Mesothelial cell of epicardium (in vitro differentiated cells): ENCODE measurements around the gene NTRK1. TPM values are rescaled to one million over a fixed set of nuclear protein-coding genes. Genes with fewer than 3 reads are reported as not detected.

ENCODE experiments used
- DNase-seq, 2 experiments: peaks; one replicate each; pipeline ENCODE4 v3.0.0; 2021; ENCODE audit warnings: low spot score in 2 of 2; ENCODE audit not compliant: unreplicated experiment in 2 of 2
- H3K27ac Mint-ChIP-seq: 2 replicates; pipeline ENCODE4 v1.8.0; 2021; ENCODE audit warnings: mixed read lengths
- H3K27me3 Mint-ChIP-seq: 2 replicates; pipeline ENCODE4 v1.8.0; 2021; ENCODE audit warnings: low read depth, mixed read lengths
- H3K36me3 Mint-ChIP-seq: 2 replicates; pipeline ENCODE4 v1.8.0; 2021; ENCODE audit warnings: mixed read lengths
- H3K4me1 Mint-ChIP-seq: 2 replicates; pipeline ENCODE4 v1.8.0; 2021; ENCODE audit warnings: mixed read lengths
- H3K4me3 Mint-ChIP-seq: 2 replicates; pipeline ENCODE4 v1.8.0; 2021; ENCODE audit warnings: mild to moderate bottlenecking, moderate library complexity, mixed read lengths
- H3K9me3 Mint-ChIP-seq: 2 replicates; pipeline ENCODE4 v1.8.0; 2021; ENCODE audit warnings: mixed read lengths
- total RNA-seq: library from RNA; stranded (reverse); gene quantifications from 3 replicates; pipeline ENCODE4 v1.2.1, GENCODE V29; 2021
- TF ChIP-seq, protein P1 (sequence below): fragments of 200-600 bp; sonication (generic); IDR thresholded peaks from one replicate; pipeline ENCODE4 v1.5.0; 2021; ENCODE audit warnings: antibody characterized with exemption; ENCODE audit not compliant: unreplicated experiment

NTRK1 gene
- total RNA-seq, 1 donor from 2014 or later = 1.2 TPM

DNA sequence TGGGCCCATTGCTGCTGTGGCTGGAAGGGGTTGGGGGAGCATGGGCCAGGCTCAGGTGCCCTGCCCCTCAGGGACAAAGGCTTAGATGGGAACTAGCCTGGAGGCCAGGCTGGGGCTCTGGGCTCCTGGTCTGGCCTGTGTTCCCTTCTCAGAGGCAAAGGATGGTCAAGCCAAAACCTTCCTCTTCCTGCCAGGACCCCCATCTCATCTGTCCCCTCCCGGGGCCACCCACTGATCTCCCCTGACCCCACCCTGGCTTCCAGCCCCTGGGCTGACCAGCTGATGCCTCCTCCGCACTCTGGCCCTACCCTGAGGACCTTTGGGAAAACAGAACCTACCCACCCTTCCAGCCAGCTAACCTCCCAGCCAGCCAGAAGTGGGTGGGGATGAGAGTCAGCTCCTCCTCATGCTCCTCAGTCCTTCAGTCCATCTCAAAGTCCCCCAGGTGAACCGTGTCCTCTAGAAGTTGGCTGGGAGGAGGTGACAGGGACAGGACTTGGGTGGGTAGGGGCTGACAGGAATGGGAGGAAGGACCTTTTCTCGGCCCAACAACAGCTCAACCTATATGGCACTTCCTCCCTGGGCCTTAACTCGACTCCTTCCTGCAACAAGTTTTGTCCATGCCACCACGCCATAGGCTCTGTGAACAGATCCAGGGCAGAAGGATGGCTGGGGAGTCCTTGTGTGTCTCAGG is 40.4 kb downstream of the NTRK1 start:
- no peak for DNase-seq
- peak overlapping the region; percentile 7 for H3K27ac Mint-ChIP-seq

DNA sequence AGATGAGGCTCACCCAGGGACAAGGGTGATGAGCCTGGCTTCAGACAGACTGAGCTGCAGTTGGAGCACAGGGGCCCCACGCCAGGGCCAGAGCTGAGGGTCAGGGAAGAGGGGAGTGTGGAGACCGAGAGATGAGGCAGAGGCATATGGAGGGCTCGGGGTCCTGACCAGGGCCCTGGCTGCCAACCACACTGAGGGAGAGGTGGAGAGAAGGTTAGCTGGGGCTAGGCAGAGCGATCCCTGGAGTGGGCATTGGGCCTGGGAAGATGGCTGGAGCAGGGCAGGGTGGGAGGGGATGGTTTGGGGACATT is 40.9 kb downstream of the NTRK1 start:
- TF ChIP-seq, protein P1, sequence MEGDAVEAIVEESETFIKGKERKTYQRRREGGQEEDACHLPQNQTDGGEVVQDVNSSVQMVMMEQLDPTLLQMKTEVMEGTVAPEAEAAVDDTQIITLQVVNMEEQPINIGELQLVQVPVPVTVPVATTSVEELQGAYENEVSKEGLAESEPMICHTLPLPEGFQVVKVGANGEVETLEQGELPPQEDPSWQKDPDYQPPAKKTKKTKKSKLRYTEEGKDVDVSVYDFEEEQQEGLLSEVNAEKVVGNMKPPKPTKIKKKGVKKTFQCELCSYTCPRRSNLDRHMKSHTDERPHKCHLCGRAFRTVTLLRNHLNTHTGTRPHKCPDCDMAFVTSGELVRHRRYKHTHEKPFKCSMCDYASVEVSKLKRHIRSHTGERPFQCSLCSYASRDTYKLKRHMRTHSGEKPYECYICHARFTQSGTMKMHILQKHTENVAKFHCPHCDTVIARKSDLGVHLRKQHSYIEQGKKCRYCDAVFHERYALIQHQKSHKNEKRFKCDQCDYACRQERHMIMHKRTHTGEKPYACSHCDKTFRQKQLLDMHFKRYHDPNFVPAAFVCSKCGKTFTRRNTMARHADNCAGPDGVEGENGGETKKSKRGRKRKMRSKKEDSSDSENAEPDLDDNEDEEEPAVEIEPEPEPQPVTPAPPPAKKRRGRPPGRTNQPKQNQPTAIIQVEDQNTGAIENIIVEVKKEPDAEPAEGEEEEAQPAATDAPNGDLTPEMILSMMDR = no peak
- Mint-ChIP-seq H3K27me3 (no peaks in the 10 kb centered on the region), H3K4me3 (no peak overlapping the region), H3K4me1 (peaks cover 30% of the 10 kb centered on the region), H3K27ac (peak overlapping the region; percentile 7), H3K9me3 (no peaks in the 10 kb centered on the region), H3K36me3 (no peaks in the 10 kb centered on the region)
- no peak for DNase-seq

More for the DNA sequence above, 40.4 kb downstream of the NTRK1 start:
- Mint-ChIP-seq H3K9me3 (no peaks in the 10 kb centered on the region), H3K4me3 (no peak overlapping the region), H3K27me3 (no peaks in the 10 kb centered on the region), H3K4me1 (peaks cover 35% of the 10 kb centered on the region), H3K36me3 (no peaks in the 10 kb centered on the region)
- TF ChIP-seq, protein P1 = no peak

GRCh38 chr1:156901966-156902915 is 41.6 kb downstream of the NTRK1 start:
- Mint-ChIP-seq H3K4me1 (peaks cover 23% of the 10 kb centered on the region), H3K27me3 (no peaks in the 10 kb centered on the region), H3K4me3 (no peak overlapping the region), H3K9me3 (no peaks in the 10 kb centered on the region), H3K36me3 (no peaks in the 10 kb centered on the region), H3K27ac (peak overlapping the region; percentile 34)
- TF ChIP-seq, protein P1 = no peak
- DNase-seq = no peak

DNA sequence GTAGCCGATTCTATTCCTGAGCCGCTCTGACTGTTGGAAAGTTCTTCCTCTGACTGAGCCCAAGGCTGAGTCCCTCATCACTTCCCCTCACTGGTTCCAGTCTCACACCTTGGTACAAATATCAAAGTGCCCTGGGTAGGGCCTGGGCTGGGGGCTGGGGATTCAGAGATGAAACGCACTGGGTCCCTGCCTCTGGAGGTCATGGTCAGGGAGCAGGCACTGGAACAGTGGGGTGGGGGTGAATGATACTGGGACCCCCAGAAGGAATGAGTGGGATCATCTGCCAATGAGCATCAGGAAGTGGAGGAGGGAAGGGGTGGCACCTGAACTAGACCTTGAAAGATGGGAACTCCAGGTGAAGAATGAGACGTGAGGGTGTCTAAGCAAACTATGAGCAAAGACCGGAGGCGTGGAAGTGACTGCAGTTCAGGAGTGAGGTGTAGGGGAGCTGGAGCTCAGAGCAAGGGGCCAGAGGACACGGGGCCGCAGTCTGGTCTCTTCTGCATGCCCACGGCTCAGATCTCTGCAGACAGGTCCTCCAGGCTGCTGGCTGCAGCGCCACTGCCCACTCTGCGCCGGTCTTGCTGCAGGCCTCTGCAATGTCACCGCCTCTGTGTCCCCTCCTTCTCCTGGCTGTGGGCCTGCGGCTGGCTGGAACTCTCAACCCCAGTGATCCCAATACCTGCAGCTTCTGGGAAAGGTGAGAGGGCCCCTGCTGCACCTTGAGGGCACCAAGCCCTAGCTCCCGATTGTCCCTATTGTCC is 42.8 kb downstream of the NTRK1 start:
- peaks cover 15% of the 10 kb centered on the region for H3K4me1 Mint-ChIP-seq
- no peaks in the 10 kb centered on the region for H3K36me3 Mint-ChIP-seq
- no peak overlapping the region for H3K4me3 Mint-ChIP-seq
- no peak for DNase-seq
- TF ChIP-seq, protein P1 = no peak
- H3K27ac Mint-ChIP-seq = no peak overlapping the region
- no peaks in the 10 kb centered on the region for H3K9me3 Mint-ChIP-seq
- no peaks in the 10 kb centered on the region for H3K27me3 Mint-ChIP-seq

DNA sequence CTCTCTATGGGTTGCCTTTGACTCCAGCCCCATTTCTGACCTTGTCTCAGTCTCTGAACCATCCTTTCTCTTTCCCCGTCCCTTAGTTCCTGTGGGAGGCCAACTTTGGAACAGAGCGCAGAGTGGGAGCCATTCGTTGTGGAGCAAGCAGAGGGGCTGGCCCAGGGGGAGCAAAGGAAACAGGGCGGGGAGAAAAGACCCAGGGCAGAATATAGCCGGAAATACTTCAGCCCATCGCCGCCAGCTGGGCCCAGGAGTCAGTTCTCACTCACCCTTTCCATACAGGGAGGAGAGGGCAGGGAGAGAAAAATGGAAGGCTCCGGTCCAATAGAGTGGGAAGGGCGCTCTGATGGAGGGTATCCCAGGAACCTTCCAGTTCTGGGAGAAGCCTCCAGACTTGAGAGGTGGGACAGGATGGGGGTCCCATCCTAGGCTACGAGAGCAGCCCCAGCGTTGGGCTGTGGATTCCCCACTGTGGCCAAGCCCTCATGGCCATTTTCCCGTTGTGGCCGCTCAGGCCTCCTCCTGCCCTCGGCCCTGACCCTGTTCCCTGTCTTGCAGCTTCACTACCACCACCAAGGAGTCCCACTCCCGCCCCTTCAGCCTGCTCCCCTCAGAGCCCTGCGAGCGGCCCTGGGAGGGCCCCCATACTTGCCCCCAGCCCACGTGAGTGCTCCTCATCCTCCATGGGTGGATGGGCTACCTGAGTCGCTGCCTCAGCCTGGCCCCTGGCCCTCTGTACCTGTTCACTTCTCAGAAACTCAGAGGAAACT is 43.7 kb downstream of the NTRK1 start:
- Mint-ChIP-seq H3K27ac (no peak overlapping the region), H3K9me3 (no peaks in the 10 kb centered on the region), H3K4me1 (peaks cover 13% of the 10 kb centered on the region), H3K36me3 (no peaks in the 10 kb centered on the region), H3K4me3 (no peak overlapping the region), H3K27me3 (no peaks in the 10 kb centered on the region)
- TF ChIP-seq, protein P1 = no peak
- DNase-seq = no peak
